K562 (cell line): ENCODE measurements around the gene TSTD2. TPM values are rescaled to one million over a fixed set of nuclear protein-coding genes. Genes with fewer than 3 reads are reported as not detected.

Source experiments
- ATAC-seq: fragments of 200-7000 bp; cut with Tn5 transposase; 3 replicates; pipeline ENCODE4 v1.9.1; 2020; ENCODE audit warnings: moderate library complexity
- BruUV-seq: library from RNA; stranded (reverse); fragments of 400-500 nt; replicated peaks from 2 replicates; lab custom pipeline; 2021; lab: Mats Ljungman, UMichigan
- CTCF ChIA-PET: fragments of 300-600 bp; formaldehyde crosslinking; extraction: SDS; loops from one replicate; lab custom pipeline; 2021; ENCODE audit warnings: low intra/inter-chr PET ratio; lab: Yijun Ruan, JAX
- POLR2A ChIA-PET: fragments of 300-600, 350-650 bp; sonication (Branson Sonifier 250); formaldehyde crosslinking; extraction: SDS; loops from one replicate; lab custom pipeline; 2021; ENCODE audit warnings: antibody characterized with exemption, inconsistent platforms; lab: Yijun Ruan, JAX
- DNase-seq, 4 experiments: peaks; one replicate each; pipeline versions ENCODE4 v3.0.0 to v3.0.0-alpha.2; 2011 to 2018; ENCODE audit warnings: low spot score in 3 of 4, mixed read lengths in 3 of 4; ENCODE audit errors: extremely low read depth in 1 of 4
- FAIRE-seq: peaks from 2 replicates; lab custom pipeline; 2011; peaks lifted over from hg19 to GRCh38; lab: Jason Lieb, UNC
- H2AFZ ChIP-seq: 2 replicates; pipeline ENCODE4 v1.6.0; 2011; ENCODE audit warnings: low read depth, low read length, control low read depth, inconsistent platforms
- H3K27ac ChIP-seq: fragments of 200-600 bp; 3 replicates; pipeline ENCODE4 v1.8.0; 2011; ENCODE audit warnings: low read depth, mild to moderate bottlenecking, control low read depth, inconsistent platforms, low read length, moderate library complexity, mixed read lengths; ENCODE audit errors: extremely low read depth
- H3K27me3 ChIP-seq, 2 experiments: fragments of 300-600 bp in 1 of 2; 2 replicates in 1 of 2; 3 replicates in 1 of 2; pipeline versions ENCODE4 v1.6.0 to v1.8.0; 2011; ENCODE audit warnings: inconsistent platforms in 2 of 2, low read length in 2 of 2, mild to moderate bottlenecking in 1 of 2, mixed read lengths in 1 of 2, moderate library complexity in 1 of 2; ENCODE audit not compliant: control insufficient read depth in 2 of 2, insufficient read depth in 2 of 2
- H3K36me3 ChIP-seq: fragments of 300-600 bp; 3 replicates; pipeline ENCODE4 v1.8.0; 2011; ENCODE audit warnings: mild to moderate bottlenecking, low read length, inconsistent platforms; ENCODE audit not compliant: control insufficient read depth, insufficient read depth
- H3K4me1 ChIP-seq, 2 experiments: fragments of 200-600 bp in 1 of 2; replicated peaks in 1 of 2; 2 replicates in 1 of 2; 3 replicates in 1 of 2; pipeline versions ENCODE4 v1.5.1 to v1.8.0; 2011; ENCODE audit warnings: inconsistent platforms in 2 of 2, low read length in 2 of 2, mild to moderate bottlenecking in 1 of 2, mixed read lengths in 1 of 2, moderate library complexity in 1 of 2; ENCODE audit not compliant: control insufficient read depth in 2 of 2, insufficient read depth in 2 of 2
- H3K4me2 ChIP-seq: 2 replicates; pipeline ENCODE4 v1.6.1; 2011; ENCODE audit warnings: low read length, control low read depth, inconsistent platforms, mixed read lengths; ENCODE audit not compliant: insufficient read depth
- H3K4me3 ChIP-seq: fragments of 200-600 bp; sonication (generic), shearing (Covaris generic); 2 replicates; pipeline ENCODE4 v1.5.1; 2016; ENCODE audit warnings: control low read depth, inconsistent platforms
- H3K79me2 ChIP-seq: fragments of 200-600 bp; 3 replicates; pipeline ENCODE4 v1.8.0; 2011; ENCODE audit warnings: low read length, inconsistent platforms; ENCODE audit not compliant: control insufficient read depth, insufficient read depth
- H3K9ac ChIP-seq, 2 experiments: 2 replicates each; pipeline versions ENCODE4 v1.6.0 to v1.6.1; 2011; ENCODE audit warnings: low read depth in 2 of 2, low read length in 2 of 2, control low read depth in 1 of 2, inconsistent platforms in 1 of 2, mild to moderate bottlenecking in 1 of 2, mixed read lengths in 1 of 2; ENCODE audit not compliant: insufficient read depth in 1 of 2
- H3K9me1 ChIP-seq: one replicate; pipeline ENCODE4 v1.6.0; 2011; ENCODE audit warnings: inconsistent platforms, mild to moderate bottlenecking, low read length, moderate library complexity; ENCODE audit not compliant: control insufficient read depth, insufficient read depth
- H3K9me3 ChIP-seq: replicated peaks from 2 replicates; pipeline ENCODE4 v1.5.1; 2011; ENCODE audit warnings: low read depth, low read length, inconsistent platforms; ENCODE audit not compliant: control insufficient read depth, insufficient read depth
- H4K20me1 ChIP-seq: replicated peaks from 2 replicates; pipeline ENCODE4 v1.6.1; 2011; ENCODE audit warnings: low read length, inconsistent platforms, mixed read lengths; ENCODE audit not compliant: control insufficient read depth, insufficient read depth
- BRCA1 ChIP-seq, 2 experiments: fragments of 450-650 bp in 1 of 2; sonication (generic) in 1 of 2; formaldehyde crosslinking in 1 of 2; IDR thresholded peaks; 2 replicates each; pipeline versions ENCODE4 v1.5.0 to v1.6.1; 2017 to 2020; ENCODE audit warnings: mild to moderate bottlenecking in 1 of 2, missing genetic modification reagents in 1 of 2
- CTCF ChIP-seq, 3 experiments: IDR thresholded peaks in 2 of 3; conservative IDR thresholded peaks in 1 of 3; 2 replicates each; pipeline ENCODE4 v1.5.1; 2011 to 2012; ENCODE audit warnings: low read length in 3 of 3, mild to moderate bottlenecking in 3 of 3, control low read depth in 2 of 3, improper control_type of control experiment in 1 of 3, inconsistent platforms in 1 of 3, low read depth in 1 of 3, mixed read lengths in 1 of 3, moderate library complexity in 1 of 3; ENCODE audit not compliant: insufficient read depth in 2 of 3
- NFIC ChIP-seq: fragments of 450-650 bp; IDR thresholded peaks from 2 replicates; pipeline ENCODE4 v1.6.1; 2017; ENCODE audit warnings: mild to moderate bottlenecking, inconsistent platforms
- ZNF512 ChIP-seq: IDR thresholded peaks from 2 replicates; pipeline ENCODE4 v1.6.1; 2016; ENCODE audit warnings: missing genetic modification characterization, missing compliant biosample characterization
- WGBS: fragments of 100-300 bp; shearing (Covaris generic); methylation state at CpG from one replicate; pipeline ENCODE4 v1.1.6; 2016; ENCODE audit warnings: low coverage, mixed read lengths; ENCODE audit not compliant: insufficient coverage; ENCODE audit errors: missing lambda C conversion rate; 5-methylcytosine and 5-hydroxymethylcytosine counted together
- in situ Hi-C: fragments of 300-500 bp; cut with MboI; formaldehyde crosslinking; loops from 4 replicates; pipeline ENCODE4 v1.15.0; 2018; ENCODE audit warnings: inconsistent platforms, mixed read lengths
- intact Hi-C: fragments of 100-400 bp; cut with micrococcal nuclease; formaldehyde crosslinking; loops from 2 replicates; pipeline ENCODE4 v1.14.2; 2022
- polyA plus RNA-seq, 8 experiments: library from polyadenylated mRNA; depleted of rRNA in 4 of 8; stranded (reverse) in 5 of 8; unstranded in 3 of 8; fragments of >200 nt; fragmentation: Nextera tagmentation in 2 of 8; fragmentation: Illumina TruSeq in 1 of 8; extraction: Ambion mirVana in 2 of 8; extraction: Trizol in 1 of 8; gene quantifications; 2 replicates each; pipeline versions ENCODE4 v1.2.1 to v1.2.3, GENCODE V29; 2011 to 2014; ENCODE audit warnings: inconsistent platforms in 1 of 8, missing spikeins in 1 of 8
- total RNA-seq, 7 experiments: library from RNA; depleted of rRNA in 6 of 7; stranded (reverse); fragments of >200 nt in 6 of 7; fragmentation: Illumina TruSeq in 2 of 7; extraction: Trizol in 2 of 7; gene quantifications; 2 replicates each; pipeline versions ENCODE4 v1.2.1 to v1.2.3, GENCODE V29; 2011 to 2021; ENCODE audit warnings: low replicate concordance in 1 of 7

The TSTD2 gene
- total and polyA plus RNA-seq, 9 of the 15 experiments (the other 6 are each of a cell fraction or from before 2014, with no cell fraction given), result 10.1 to 36.7 (median 19.0) TPM

DNA sequence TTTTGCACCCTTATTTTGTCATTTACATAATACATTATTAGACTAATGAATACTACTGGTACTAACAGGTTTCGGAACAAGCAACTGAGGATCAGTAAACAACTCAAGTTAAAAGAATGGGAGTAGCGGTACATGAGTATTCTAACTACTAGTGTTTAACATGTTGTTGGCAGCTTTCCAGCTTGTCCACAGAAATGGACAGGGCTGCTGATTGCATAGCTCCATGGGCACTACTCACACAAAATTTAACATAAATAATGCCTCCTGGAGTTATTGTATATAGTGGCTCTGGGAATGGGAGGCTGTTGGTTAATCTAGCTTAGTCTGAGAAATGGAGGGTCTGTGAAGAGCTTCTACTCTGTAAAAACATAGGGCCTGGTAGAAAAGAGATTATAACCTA, 7.2 kb upstream of the TSTD2 start:
- peaks cover 81% of the 10 kb centered on the region for H3K36me3 ChIP-seq
- TF ChIP-seq BRCA1 (IDR thresholded peaks at IDR 0.05), result no peak
- no peak for TF ChIP-seq BRCA1 (CRISPR knock-in tag; IDR thresholded peaks at IDR 0.05)
- peak; percentile 80 for TF ChIP-seq NFIC
- in situ Hi-C loops (no loop called here), intact Hi-C loops (no loop called here)
- peak in 1 of 4 experiments; percentile 26 for DNase-seq
- H3K27ac ChIP-seq, result no peak overlapping the region
- H3K4me3 ChIP-seq, result no peak overlapping the region
- H3K27me3 ChIP-seq, result no peaks in the 10 kb centered on the region
- no peaks in the 10 kb centered on the region for H3K9me3 ChIP-seq
- no peak overlapping the region for H3K4me2 ChIP-seq
- WGBS, result 87% methylated on average over 2 of the region's 2 CpGs
- no peak for ATAC-seq
- peaks cover 0 to 12% of the 10 kb centered on the region in 2 experiments; a peak in 3 of 5 replicates for H3K4me1 ChIP-seq
- FAIRE-seq, result no peak
- CTCF ChIA-PET, result no interaction called here
- peaks cover 65% of the 10 kb centered on the region for H3K79me2 ChIP-seq
- no peak overlapping the region for H3K9ac ChIP-seq
- BruUV-seq, result no TSS peak
- H4K20me1 ChIP-seq, result peaks cover 8% of the 10 kb centered on the region
- H2AFZ ChIP-seq, result no peak overlapping the region
- POLR2A ChIA-PET, result interaction anchor here (0.7 to 1.1 kb wide), 5 partner anchors 8 to 373 kb away, joined by 3 to 4 read pairs (median 3); no protein-coding TSS in a partner anchor
- peaks cover 6% of the 10 kb centered on the region for H3K9me1 ChIP-seq

- Histone ChIP-seq H3K36me3 (peaks cover 65% of the 10 kb centered on the region), H3K79me2 (peaks cover 81% of the 10 kb centered on the region), H3K27me3 (no peaks in the 10 kb centered on the region), H3K9ac (no peak overlapping the region), H3K9me1 (peaks cover 6% of the 10 kb centered on the region), H3K4me3 (no peak overlapping the region), H3K27ac (no peak overlapping the region), H4K20me1 (peaks cover 8% of the 10 kb centered on the region), H2AFZ (no peak overlapping the region), H3K4me2 (no peak overlapping the region), H3K9me3 (no peaks in the 10 kb centered on the region), H3K4me1 (peaks cover 0 to 16% of the 10 kb centered on the region in 2 experiments; a peak in 3 of 5 replicates)
- DNase-seq, result peak in 1 of 4 experiments; percentile 17
- BruUV-seq, result no TSS peak
- FAIRE-seq, result no peak
- ChIA-PET CTCF (no interaction called here), POLR2A (interaction anchor here (0.6 to 1.2 kb wide), 3 partner anchors 18 to 40 kb away, joined by 3 to 4 read pairs (median 3); no protein-coding TSS in a partner anchor)
- TF ChIP-seq ZNF512 (tag) (no peak), CTCF (IDR thresholded peaks at IDR 0.05 in 2 of 3, conservative IDR thresholded peaks at IDR 0.05 in 1 of 3; ENCODE audit: insufficient read depth in 2 of 3, low read depth in 1 of 3, low read length in 3 of 3) (peak in 2 of 3 experiments; percentile 30 to 43; a peak in 3 of 6 replicates)
- 80% methylated on average over 3 of the region's 3 CpGs for WGBS
- intact Hi-C loops, result no loop called here
- in situ Hi-C loops, result no loop called here
- peak; percentile 44; the same call in 1 of the 3 replicates for ATAC-seq
Measured at GRCh38 chr9:97638666-97639065, 5.5 kb upstream of the TSTD2 start.
